ENCODE data around the gene UCHL5. TPM values are rescaled to one million over a fixed set of nuclear protein-coding genes. Genes with fewer than 3 reads are reported as not detected.
A peak's percentile ranks its signal among the peaks of the same experiment; 100 is the strongest.

Gene UCHL5
- total and polyA plus RNA-seq, 8 donors, result 9.8 to 26.8 (median 17.4) TPM

DNA sequence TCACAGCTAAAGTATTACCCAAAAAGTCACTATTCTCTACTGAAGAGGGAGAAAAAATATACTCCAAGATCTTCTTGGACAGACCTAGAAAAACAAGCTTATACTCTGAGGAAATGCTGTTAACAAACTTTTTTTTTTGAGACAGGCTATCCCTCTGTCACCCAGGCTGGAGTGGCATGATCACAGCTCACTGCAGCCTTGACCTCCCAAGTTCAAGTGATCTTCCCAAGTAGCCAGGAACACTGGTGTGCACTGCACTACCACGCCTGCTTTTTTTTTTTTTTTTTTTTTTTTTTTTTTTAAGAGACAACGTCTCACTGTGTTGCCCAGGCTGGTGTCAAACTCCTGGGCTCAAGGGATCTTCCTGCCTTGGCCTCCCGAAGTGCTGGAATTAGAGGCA is 28.7 kb upstream of the UCHL5 start:
- ATAC-seq (no peak), DNase-seq (no peak), FAIRE-seq (no peak)
- TF ChIP-seq CTCF (IDR thresholded peaks at IDR 0.05), result no peak
- Histone ChIP-seq H3K27ac (no peak overlapping the region), H3K36me3 (peaks cover 0 to 21% (median 2%) of the 10 kb centered on the region in 3 donors), H3K4me3 (no peak overlapping the region), H3K27me3 (no peaks in the 10 kb centered on the region), H3K4me1 (no peaks in the 10 kb centered on the region), H3K9me3 (no peaks in the 10 kb centered on the region)
- WGBS, 2 donors, result 57 to 59% methylated on average over 3 of the region's 3 CpGs
- intact Hi-C loops (cut with DNase I), result no loop called here

DNA sequence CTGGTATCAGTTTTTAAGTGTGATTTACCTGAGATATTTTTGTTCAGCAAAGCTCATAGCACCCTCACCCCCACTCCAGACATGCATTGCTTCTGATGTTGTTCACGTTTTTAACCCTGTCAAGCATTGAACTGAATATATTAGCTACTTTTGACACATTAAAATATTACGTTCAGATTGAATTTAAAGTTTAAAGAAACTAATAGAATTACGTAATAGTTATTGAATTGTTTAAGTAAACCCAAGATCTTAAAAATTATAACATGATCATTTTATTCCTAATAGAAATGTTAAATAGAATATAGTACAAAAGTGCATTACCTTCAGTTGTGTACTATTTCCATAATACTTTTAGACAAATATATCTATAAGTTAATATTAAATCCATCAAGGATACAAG is 27.2 kb upstream of the UCHL5 start:
- peaks cover 0 to 32% (median 9%) of the 10 kb centered on the region in 3 donors for H3K36me3 ChIP-seq
- no peak for TF ChIP-seq CTCF (IDR thresholded peaks at IDR 0.05)
- FAIRE-seq, result peak; percentile 83

GRCh38 chr1:193085263-193085662 is 26.1 kb upstream of the UCHL5 start:
- Histone ChIP-seq H3K36me3 (peaks cover 0 to 32% (median 9%) of the 10 kb centered on the region in 3 donors), H3K4me1 (no peaks in the 10 kb centered on the region), H3K9me3 (no peaks in the 10 kb centered on the region), H3K4me3 (no peak overlapping the region), H3K27ac (no peak overlapping the region), H3K27me3 (peaks cover 0 to 3% (median 0%) of the 10 kb centered on the region in 4 donors)
- DNase-seq (no peak), ATAC-seq (no peak), FAIRE-seq (peak; percentile 77)
- intact Hi-C loops (cut with DNase I), result no loop called here
- 91 to 94% methylated on average over 1 of the region's 1 CpG for WGBS, 2 donors
- no peak for TF ChIP-seq CTCF (IDR thresholded peaks at IDR 0.05)

More for the DNA sequence above, 27.2 kb upstream of the UCHL5 start:
- intact Hi-C loops (cut with DNase I), result no loop called here
- Histone ChIP-seq H3K4me1 (no peaks in the 10 kb centered on the region), H3K9me3 (no peaks in the 10 kb centered on the region), H3K27me3 (no peaks in the 10 kb centered on the region), H3K27ac (no peak overlapping the region), H3K4me3 (no peak overlapping the region)
- 79 to 89% methylated on average over 3 of the region's 3 CpGs for WGBS, 2 donors
- no peak for ATAC-seq
- no peak for DNase-seq

DNA sequence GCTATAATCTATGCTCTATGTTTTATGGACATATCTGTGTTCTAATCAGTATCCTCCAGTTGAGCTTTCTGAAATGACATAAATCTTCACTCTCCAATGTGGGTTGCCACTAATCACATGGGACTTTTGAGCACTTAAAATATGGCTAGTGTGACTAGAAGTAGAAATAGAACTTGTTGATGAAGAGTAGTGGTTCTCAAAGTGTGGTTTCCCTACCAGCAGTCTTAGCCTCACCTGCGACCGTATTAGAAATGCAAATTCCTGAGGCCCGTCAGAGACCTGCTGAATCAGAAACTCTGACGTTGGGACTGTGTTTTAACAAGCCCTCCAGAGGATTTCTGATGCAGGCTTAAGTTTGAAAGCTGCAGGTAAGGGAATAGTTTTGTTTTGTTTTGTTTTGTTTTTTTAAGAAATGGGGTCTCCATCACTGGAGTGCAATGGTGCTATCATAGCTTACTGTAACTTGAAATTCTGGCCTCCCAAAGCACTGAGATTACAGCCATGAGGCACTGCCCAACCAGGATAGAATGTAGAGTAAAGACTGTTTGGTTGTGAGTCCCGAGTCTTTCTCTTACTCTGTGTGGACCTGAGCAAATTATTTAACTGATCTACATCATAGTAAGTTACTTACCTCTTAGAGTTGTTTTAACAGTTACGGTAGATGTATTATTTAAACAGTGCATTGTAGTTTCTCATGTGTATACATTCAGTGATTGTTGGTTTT is 24.4 kb upstream of the UCHL5 start:
- Histone ChIP-seq H3K27me3 (peaks cover 0 to 3% (median 0%) of the 10 kb centered on the region in 4 donors), H3K27ac (no peak overlapping the region), H3K9me3 (no peaks in the 10 kb centered on the region), H3K4me1 (no peaks in the 10 kb centered on the region), H3K4me3 (no peak overlapping the region), H3K36me3 (peaks cover 0 to 37% (median 9%) of the 10 kb centered on the region in 3 donors)
- WGBS, 2 donors, result 86 to 90% methylated on average over 6 of the region's 6 CpGs
- intact Hi-C loops (cut with DNase I), result no loop called here
- FAIRE-seq (no peak), ATAC-seq (no peak), DNase-seq (no peak)
- no peak for TF ChIP-seq CTCF (IDR thresholded peaks at IDR 0.05)

GRCh38 chr1:193079187-193079586 is 20.0 kb upstream of the UCHL5 start:
- no peak for DNase-seq
- no peak for FAIRE-seq
- H3K36me3 ChIP-seq, result peaks cover 6 to 42% (median 9%) of the 10 kb centered on the region in 3 donors
- intact Hi-C loops (cut with DNase I), result no loop called here
- peaks cover 0 to 3% (median 0%) of the 10 kb centered on the region in 4 donors for H3K27me3 ChIP-seq
- no peaks in the 10 kb centered on the region for H3K4me1 ChIP-seq
- WGBS, 2 donors, result 78 to 86% methylated on average over 3 of the region's 3 CpGs
- H3K9me3 ChIP-seq, result peaks cover 0 to 4% (median 0%) of the 10 kb centered on the region in 4 donors
- ATAC-seq, result no peak
- H3K27ac ChIP-seq, result no peak overlapping the region
- no peak for TF ChIP-seq CTCF (IDR thresholded peaks at IDR 0.05)
- H3K4me3 ChIP-seq, result no peak overlapping the region
